Adipose tissue (tissue), 3 donors: ENCODE measurements around the gene TBC1D8. TPM values are rescaled to one million over a fixed set of nuclear protein-coding genes. Genes with fewer than 3 reads are reported as not detected.

Experiments
- H3K27ac ChIP-seq: one replicate; pipeline ENCODE4 v1.5.1; 2013; ENCODE audit warnings: low read depth, low read length
- WGBS, 3 donors: extraction: QIAGEN DNeasy Blood & Tissue Kit; methylation state at CpG; one replicate each; pipeline ENCODE4 v1.1.7; 2013; 5-methylcytosine and 5-hydroxymethylcytosine counted together
- polyA plus RNA-seq, 3 donors: library from polyadenylated mRNA; stranded (reverse); fragments of 200-250 nt; gene quantifications; one replicate each; pipeline ENCODE4 v1.2.3, GENCODE V29; 2013
- donor health status: healthy with polysubstance abuse.
- donor health status: Bipolar disorder and iron deficiency.
- donor health status: healthy.

TBC1D8 gene
- polyA plus RNA-seq, 3 donors = 10.2 to 19.9 (median 11.9) TPM

DNA sequence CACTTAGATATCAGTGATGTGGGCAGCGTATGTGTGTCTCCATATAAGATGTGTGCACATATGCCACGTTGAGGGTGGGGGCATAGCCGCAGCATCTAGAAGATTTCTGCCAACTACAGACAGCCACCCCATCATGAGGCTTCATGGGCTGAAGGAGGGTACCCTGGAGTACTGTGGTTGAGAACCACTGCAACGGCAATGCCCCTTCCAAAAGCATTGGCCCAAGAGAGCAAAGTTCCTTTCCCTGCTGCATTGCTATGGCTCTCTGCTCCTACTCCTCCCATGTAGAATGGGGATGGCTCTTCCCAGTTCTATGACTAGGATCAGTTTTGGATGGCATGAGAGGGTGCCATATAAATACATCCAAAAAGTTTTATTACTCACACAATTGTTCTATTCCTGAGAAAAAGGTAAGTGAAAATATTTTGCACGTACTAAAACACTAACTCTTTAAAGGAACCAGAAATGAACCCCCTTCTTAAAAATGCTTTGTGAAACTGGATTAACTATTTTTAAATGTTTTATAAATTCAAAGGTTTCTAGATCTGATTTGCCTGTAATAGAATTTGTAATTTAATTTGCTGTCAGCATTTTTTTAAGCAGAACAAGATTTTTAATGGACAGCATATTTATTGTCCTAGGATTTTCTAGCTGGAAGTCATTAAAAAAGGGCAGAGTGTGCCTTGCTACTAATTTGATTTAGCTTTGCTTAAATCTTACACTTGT lies 153.5 kb downstream of the TBC1D8 start:
- 88 to 94% (median 92%) methylated on average over 5 of the region's 5 CpGs for WGBS, 3 donors
- no peak overlapping the region for H3K27ac ChIP-seq

DNA sequence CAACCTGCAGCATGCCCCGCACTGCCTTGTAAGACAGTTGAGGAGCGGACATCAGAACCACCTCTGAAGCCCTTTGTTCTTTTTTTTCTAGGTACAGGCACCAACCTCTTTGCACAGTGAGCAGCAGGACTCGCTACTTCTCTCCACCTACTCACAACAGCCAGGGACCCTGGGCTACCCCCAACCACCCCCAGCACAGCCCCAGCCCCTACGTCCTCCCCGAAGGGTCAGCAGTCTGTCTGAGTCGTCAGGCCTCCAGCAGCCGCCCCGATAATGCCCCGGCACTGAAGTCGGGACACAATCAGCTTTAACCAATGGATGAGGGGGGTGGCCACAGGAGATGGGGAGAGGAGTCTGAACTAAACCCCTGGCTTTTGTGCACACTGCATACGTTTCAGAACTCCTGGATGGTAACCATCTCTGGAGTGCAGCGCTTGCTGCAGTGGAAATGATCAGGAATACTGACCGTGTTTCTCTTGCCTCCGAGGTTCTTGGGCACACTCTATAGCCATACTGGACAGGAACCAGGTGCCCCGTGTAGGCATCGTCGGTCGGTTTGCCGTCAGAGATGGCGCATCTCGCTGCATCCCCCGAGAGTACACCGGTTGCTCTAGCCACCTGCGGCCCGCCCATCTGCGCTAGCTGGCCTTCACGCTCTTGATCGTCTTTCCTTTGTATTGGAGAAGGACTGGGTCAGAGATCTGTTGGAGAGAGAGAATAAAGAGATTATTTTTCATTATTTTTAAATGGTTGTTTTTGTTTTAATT lies 155.7 kb downstream of the TBC1D8 start:
- WGBS, 3 donors = 88 to 94% (median 93%) methylated on average over 28 of the region's 28 CpGs
- H3K27ac ChIP-seq = no peak overlapping the region

DNA sequence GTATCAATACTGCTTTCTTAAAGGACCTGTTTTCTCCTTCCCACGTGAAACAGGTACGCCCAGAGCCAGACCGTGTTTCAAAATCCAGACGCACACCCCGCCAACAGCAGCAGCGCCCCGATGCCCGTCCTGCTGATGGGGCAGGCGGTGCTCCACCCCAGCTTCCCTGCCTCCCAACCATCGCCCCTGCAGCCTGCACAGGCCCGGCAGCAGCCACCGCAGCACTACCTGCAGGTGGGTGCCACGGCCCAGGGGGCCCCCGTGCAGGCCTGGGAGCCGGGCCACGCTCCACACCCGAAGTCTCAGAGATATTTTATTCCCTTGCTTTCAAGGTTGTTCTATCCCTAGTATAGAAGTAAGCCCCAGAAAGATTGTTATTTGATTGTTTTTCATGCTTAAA lies 157.9 kb downstream of the TBC1D8 start:
- WGBS, 3 donors = 93 to 97% (median 94%) methylated on average over 17 of the region's 17 CpGs
- no peak overlapping the region for H3K27ac ChIP-seq

DNA sequence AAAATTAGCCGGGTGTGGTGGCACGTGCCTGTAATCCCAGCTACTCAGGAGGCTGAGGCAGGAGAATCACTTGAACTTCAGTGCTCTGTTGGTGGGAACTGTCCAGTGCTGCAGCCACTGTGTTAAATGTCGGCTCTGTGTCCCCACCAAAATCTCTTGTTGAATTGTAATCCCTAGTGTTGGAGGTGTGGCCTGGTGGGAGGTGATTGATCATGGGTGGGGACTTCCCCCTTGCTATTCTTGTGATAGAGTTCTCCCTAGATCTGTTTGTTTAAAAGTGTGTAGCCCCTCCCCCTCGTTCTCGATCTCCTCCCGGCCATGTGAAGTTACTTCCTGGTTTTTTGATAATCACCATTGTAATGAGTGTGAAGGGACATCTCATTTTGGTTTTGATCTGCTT lies 158.9 kb downstream of the TBC1D8 start:
- 72 to 77% (median 72%) methylated on average over 6 of the region's 6 CpGs for WGBS, 3 donors
- no peak overlapping the region for H3K27ac ChIP-seq

DNA sequence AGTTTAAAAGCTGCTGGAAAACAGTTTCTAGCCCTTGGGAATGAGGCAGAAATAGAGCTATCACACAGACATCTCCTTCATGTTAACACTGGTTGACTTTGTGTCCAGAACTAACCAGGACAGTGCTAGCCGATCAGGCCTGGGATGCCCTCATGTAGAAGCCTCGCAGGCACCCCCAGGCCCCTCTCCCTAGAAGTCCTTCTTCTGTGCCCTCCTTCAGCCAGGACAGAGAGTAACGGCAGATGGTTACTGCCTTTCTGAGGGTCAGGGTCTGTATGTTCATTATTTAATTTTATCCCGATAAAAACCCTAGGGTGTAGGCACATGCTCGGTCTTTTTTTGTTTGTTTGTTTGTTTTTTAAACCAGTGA lies 159.8 kb downstream of the TBC1D8 start:
- 89 to 93% (median 93%) methylated on average over 5 of the region's 5 CpGs for WGBS, 3 donors

DNA sequence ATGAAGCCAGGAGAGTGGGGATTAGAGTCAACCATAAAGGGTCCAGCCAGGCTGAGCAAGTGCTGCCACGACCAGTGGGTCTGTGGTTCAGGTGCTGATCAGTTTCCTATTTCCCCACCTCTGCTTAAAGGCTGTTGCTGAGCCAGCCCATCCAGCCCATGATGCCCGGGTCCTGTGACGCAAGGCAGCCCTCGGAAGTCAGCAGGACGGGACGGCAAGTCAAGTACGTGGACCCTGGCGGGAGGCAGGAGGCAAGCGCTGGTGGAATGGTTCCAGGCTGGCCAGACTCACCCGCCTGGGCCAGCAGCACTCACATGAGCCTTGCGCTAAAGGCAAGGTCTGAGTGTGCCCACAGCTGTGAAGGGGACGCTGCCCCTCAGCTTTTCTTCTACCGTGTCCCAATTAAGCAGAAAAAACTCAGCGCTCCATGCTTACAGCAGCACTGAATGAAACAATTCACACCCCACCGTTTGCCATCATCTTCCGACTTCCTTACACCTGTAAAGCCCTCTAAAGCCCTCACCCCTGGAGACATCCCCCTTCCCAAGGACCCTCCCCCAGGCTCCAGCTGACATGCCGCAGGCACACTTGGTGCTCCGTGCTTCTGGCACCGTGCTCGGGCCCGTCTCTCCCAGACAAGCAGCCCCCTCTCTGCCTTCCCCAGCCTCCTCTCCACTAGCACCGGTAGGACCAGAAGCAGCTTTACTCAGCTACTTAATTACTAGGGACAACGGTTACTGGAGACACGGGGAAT lies 160.4 kb downstream of the TBC1D8 start:
- H3K27ac ChIP-seq = no peak overlapping the region
- WGBS, 3 donors = 83 to 88% (median 85%) methylated on average over 24 of the region's 24 CpGs

More for the DNA sequence above, 159.8 kb downstream of the TBC1D8 start:
- no peak overlapping the region for H3K27ac ChIP-seq

DNA sequence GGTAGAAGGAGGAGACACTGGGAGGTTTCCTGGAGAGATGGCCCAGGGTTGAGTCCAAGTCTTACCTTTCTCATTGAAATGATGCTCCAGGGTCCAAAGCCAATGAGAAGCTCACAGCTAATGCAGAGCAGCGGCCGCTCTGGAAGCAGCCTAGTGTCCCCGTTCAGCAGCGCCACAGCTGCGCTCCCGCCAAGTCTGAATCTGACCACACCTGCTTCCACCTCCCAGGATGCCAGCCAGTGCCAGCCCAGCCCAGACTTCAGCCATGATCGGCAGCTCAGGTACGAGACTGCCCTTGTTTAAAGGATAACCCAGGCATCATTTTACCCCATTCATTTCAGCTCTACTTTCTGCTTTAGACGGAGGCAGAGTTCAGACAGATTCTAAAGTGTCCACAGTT lies 161.0 kb downstream of the TBC1D8 start:
- no peak overlapping the region for H3K27ac ChIP-seq
- 92 to 98% (median 95%) methylated on average over 9 of the region's 9 CpGs for WGBS, 3 donors

DNA sequence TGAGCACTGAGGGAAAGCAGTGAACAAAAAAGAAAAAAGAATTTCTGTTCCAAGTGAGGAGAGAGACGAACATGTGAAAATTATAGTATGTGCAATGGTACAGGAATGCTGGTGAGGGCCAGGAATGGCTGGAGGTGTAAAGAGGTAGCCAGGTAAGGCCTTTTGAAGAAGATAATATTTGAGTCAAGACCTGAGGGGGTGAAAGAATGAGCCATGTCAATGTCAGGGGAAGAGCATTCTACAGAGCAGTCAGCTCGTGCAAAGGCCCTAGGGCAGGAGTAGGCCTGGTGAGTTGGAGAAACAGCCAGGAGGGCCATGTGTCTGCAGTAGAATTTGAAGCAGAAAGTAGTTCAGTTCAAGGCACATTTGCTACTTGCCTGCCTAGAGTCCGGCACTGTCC lies 161.5 kb downstream of the TBC1D8 start:
- WGBS, 3 donors = 91 to 94% (median 93%) methylated on average over 3 of the region's 3 CpGs
- H3K27ac ChIP-seq = no peak overlapping the region

DNA sequence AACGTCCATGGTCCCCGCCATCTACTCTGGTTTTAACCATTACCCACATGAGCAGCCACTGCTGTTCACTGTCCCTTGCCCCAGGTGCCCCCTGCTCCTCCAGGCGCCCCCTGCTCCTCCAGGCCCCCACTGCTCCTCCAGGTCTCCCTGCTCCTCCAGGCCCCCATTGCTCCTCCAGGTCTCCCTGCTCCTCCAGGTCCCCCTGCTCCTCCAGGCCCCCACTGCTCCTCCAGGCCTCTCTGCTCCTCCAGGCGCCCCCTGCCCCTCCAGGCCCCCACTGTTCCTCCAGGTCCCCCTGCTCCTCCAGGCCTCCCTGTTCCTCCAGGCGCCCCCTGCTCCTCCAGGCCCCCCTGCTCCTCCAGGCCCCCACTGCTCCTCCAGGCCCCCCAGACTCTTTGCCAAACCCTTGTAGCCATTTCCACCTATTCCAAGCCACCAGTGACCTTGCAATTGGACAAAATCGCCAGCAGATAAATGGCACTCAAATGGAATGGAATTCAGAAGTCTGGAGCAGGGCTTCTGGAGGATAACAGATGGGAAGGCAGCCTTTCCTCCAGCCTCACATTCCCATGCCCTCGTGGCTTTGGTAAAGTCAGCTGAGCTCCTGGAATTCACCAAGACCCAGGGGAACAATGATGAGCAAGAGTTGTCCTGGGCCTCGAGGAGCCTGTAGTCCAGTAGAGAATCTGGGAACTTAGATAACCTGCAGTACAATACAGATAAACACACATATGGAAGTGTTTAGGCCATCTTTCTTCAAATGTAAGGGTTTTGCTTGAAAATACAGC lies 162.4 kb downstream of the TBC1D8 start:
- H3K27ac ChIP-seq = no peak overlapping the region
- 78 to 85% (median 85%) methylated on average over 7 to 8 of the region's 8 CpGs for WGBS, 3 donors

DNA sequence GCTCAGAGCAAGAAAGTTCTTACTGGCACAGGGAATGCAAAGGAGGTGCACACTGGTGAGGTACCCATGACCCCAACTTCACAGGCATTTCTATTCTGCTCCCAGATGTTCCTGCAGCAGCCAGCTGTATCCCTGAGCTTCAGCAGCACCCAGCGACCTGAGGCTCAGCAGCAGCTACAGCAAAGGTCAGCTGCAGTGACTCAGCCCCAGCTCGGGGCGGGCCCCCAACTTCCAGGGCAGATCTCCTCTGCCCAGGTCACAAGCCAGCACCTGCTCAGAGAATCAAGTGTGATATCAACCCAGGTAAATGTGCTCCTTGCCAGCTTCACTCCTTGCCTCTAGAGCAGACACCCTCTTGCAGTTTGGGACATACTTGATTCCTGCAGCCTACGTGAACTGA lies 163.2 kb downstream of the TBC1D8 start:
- no peak overlapping the region for H3K27ac ChIP-seq
- WGBS, 3 donors = 86 to 92% (median 89%) methylated on average over 4 of the region's 4 CpGs

DNA sequence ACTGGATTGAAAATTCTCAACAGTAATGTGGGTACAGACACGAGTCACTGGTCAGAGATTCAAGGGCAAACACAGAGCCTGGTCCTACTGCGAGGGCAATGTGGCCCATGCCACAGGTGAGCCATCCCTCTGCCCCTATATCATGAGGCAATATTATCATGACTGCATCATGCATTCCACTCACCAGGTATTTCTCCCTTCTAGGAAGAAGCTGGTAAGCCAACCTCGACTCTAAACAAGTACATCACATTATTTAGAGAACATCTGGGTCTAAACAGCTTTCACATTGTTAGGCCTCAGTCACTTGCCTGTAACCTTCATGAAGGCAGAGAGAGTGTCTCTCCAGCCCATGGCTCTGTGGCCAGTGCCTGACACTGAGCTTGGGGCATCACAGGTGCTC lies 163.6 kb downstream of the TBC1D8 start:
- no peak overlapping the region for H3K27ac ChIP-seq
- 83 to 92% (median 90%) methylated on average over 3 of the region's 3 CpGs for WGBS, 3 donors

DNA sequence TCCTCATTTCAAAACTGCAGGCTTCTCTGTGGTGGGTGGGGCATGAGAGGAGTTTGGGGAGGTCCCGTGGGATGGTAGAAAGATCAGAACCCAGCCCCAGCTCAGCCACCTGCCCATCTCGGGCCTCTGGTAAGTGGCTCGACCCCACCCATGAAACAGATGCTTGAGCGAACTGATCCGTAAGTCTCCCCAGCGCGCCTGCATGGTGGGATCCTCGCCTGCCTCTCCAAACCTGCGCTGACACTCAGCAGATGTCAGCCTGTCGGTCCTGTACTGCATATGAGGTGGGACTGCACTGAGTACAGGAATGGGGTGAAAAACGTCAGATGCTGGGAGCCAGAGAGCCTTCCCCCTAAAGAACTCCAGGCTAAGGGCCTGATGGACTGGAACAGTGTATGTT lies 165.0 kb downstream of the TBC1D8 start:
- WGBS, 3 donors = 91 to 93% (median 92%) methylated on average over 11 of the region's 11 CpGs
- no peak overlapping the region for H3K27ac ChIP-seq

DNA sequence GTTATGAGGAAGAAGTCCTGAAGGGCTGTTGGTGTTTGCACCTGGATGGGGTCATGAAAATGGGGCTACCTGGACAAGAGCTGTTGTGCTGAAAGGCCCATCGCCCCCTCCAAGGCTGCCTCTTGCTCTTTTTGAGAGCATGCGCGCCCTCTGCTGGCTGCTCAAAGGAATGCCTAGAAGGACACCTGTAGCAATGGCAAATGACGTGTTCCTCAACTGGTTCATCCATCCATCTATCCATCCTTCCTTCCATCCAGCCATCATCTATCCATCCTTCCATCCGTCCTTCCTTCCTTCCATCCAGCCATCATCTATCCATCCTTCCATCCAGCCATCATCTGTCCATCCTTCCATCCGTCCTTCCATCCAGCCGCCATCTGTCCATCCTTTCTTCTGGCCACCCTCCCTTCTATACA lies 166.3 kb downstream of the TBC1D8 start:
- WGBS, 3 donors = 28 to 32% (median 31%) methylated on average over 7 of the region's 7 CpGs
- no peak overlapping the region for H3K27ac ChIP-seq

DNA sequence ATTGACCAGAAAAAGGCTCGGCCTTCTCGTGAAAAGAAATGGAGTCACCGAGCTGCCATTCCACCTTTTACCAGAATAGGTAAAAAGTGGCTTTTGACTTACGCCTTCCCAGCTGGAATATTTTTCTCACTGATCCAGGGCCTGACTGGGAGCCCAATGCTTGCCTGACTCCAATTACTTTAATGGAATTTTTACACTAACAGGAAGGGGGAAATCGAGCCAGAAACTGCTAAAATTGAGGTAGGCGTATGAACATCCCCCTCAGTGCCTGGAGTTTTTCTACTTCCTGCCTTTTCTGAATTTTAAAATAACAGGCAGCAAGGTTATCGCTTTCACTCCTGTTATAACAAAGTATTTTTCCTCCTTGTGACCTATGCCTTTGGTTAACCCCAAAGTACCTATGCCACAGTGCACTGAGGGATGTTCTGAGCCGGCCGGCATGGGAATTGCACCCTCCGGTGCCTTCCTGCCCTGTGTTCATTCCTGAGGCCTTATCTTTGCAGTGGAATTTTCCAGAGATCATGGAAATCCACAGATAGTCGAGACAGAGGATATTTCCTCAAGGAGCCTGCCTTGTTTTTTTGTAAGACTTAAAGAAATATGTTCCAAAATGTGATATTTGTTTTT lies 167.4 kb downstream of the TBC1D8 start:
- 58 to 70% (median 70%) methylated on average over 11 of the region's 11 CpGs for WGBS, 3 donors
- H3K27ac ChIP-seq = no peak overlapping the region

DNA sequence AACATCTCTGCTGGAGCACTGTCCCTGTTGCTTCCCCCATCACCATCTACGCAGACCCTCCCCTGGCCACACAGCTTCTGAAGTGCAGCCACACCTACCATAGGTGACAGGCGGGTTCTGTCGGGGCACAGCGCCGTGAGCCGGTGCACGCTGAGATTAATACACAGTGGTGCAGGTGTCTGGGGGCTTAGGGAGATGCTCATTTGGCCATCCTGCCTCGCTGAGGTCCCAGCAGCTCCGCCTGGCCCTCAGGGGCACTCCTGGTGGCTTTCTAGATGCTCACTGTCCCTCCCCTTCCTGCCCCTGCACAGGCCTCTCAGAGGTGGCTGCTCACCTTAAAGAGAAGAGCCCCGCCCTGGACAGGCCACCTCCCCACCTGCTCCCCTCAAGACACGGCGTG lies 168.0 kb downstream of the TBC1D8 start:
- 93 to 95% (median 94%) methylated on average over 12 of the region's 12 CpGs for WGBS, 3 donors
- H3K27ac ChIP-seq = no peak overlapping the region

DNA sequence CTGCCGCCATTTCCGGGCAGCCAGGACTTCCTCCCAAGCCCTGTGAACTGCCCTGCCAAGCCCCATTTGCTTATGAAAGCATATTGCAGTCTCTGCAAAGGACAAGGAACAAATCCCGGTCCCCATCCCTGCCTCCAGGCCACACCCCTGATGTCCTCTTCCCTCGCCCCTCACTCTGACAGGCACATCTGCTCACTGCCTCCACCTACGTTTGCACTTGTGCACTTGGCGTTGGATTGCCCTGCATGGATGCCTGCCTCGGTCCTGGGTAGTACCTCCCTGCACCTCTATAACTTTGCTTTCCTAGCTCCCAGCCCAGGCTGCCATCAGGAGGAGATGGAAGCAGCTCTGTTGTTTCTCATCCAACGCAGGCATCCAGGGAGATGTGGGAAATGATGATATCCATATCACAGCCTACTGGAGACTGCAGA lies 168.7 kb downstream of the TBC1D8 start:
- WGBS, 3 donors = 79 to 87% (median 82%) methylated on average over 8 of the region's 8 CpGs
- no peak overlapping the region for H3K27ac ChIP-seq

DNA sequence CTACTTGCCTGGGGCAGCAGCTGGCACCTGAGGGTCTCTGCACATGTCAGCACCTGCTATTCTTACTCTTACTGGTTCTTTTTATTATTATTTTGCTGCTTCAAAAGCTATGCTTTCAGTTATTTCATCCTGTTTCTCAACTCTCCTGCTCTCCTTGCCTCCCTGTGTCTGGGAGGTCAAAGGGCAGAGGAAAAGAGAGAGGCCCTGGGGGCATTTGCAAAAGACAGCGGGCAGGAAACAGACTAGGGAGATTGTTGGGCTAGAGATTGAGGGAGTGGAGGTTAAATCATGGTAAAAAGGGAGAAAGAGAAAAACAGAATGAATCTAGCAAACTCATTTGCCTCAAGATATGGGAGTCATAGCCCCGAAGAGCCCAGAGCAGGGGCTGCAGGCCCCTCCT lies 170.2 kb downstream of the TBC1D8 start:
- no peak overlapping the region for H3K27ac ChIP-seq
- WGBS, 3 donors = 79 to 89% (median 82%) methylated on average over 2 of the region's 2 CpGs

DNA sequence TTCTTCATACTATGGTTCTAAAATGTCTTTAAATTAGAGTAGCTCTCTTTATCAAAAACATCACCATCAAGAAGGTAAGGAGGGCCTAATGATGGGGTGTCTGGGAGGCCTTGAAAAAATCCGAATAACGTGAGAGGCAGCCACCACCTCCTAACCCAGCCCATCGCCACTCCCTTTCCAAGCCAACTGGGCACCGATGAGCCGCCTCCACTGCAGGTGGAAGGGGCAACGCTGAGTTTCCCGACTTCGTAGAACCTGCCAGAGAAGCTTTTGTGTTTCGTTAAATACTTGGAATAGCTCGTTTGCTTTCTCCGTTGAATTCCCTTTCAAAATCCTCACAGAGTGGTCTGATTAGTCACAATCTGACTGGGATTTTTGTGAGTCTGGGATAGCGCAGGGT lies 171.1 kb downstream of the TBC1D8 start:
- 92 to 96% (median 93%) methylated on average over 12 of the region's 12 CpGs for WGBS, 3 donors
- H3K27ac ChIP-seq = no peak overlapping the region
